GM23338 (cell line): Measurements from ENCODE around the gene COLEC12.

Source experiments
- CREB1 ChIP-seq: fragments of 250-450 bp; sonication (Bioruptor Pico); IDR thresholded peaks from 2 replicates; pipeline ENCODE4 v1.5.0; 2020; ENCODE audit warnings: low read depth, mild to moderate bottlenecking, moderate library complexity
- CTCF ChIP-seq, 2 experiments: fragments of 200-600 bp in 1 of 2; sonication (generic) in 1 of 2; conservative IDR thresholded peaks; 2 replicates each; pipeline versions ENCODE4 v1.5.1 to v1.6.1; 2016 to 2017; ENCODE audit warnings: antibody characterized with exemption in 2 of 2, low read depth in 2 of 2, mild to moderate bottlenecking in 2 of 2, moderate library complexity in 1 of 2
- ETS1 ChIP-seq: IDR thresholded peaks from 2 replicates; pipeline ENCODE4 v1.6.1; 2016; ENCODE audit warnings: antibody characterized with exemption
- EZH2 ChIP-seq: fragments of 200-600 bp; sonication (generic); IDR thresholded peaks from one replicate; pipeline ENCODE4 v1.8.0; 2017; ENCODE audit warnings: antibody characterized with exemption, mild to moderate bottlenecking, low read depth; ENCODE audit not compliant: unreplicated experiment
- EZH2phosphoT487 ChIP-seq: fragments of 200-600 bp; sonication (generic); IDR thresholded peaks from one replicate; pipeline ENCODE4 v1.8.1; 2018; ENCODE audit warnings: antibody characterized with exemption; ENCODE audit not compliant: unreplicated experiment
- JUNB ChIP-seq: IDR thresholded peaks from one replicate; pipeline ENCODE4 v1.6.1; 2016; ENCODE audit warnings: antibody characterized with exemption; ENCODE audit not compliant: unreplicated experiment
- NANOG ChIP-seq: IDR thresholded peaks from 2 replicates; pipeline ENCODE4 v1.6.1; 2016; ENCODE audit warnings: antibody characterized with exemption, borderline replicate concordance
- POLR2AphosphoS5 ChIP-seq: IDR thresholded peaks from 2 replicates; pipeline ENCODE4 v1.6.1; 2016; ENCODE audit warnings: antibody characterized with exemption, low read depth
- REST ChIP-seq: IDR thresholded peaks from one replicate; pipeline ENCODE4 v1.6.1; 2018; ENCODE audit warnings: antibody characterized with exemption; ENCODE audit not compliant: unreplicated experiment
- STAT1 ChIP-seq: IDR thresholded peaks from one replicate; pipeline ENCODE4 v1.6.1; 2016; ENCODE audit warnings: antibody characterized with exemption; ENCODE audit not compliant: unreplicated experiment
- ZNF114 ChIP-seq: fragments of 250-450 bp; sonication (Bioruptor Pico); IDR thresholded peaks from 2 replicates; pipeline ENCODE4 v1.5.0; 2020; ENCODE audit warnings: mild to moderate bottlenecking, moderate library complexity
- ZNF331 ChIP-seq: fragments of 250-450 bp; sonication (Bioruptor Pico); IDR thresholded peaks from 2 replicates; pipeline ENCODE4 v1.5.0; 2020; ENCODE audit warnings: low read depth, mild to moderate bottlenecking, moderate library complexity

- no peak for TF ChIP-seq EZH2
- no peak for TF ChIP-seq EZH2phosphoT487
- no peak for TF ChIP-seq CTCF (conservative IDR thresholded peaks at IDR 0.05; ENCODE audit: low read depth in 2 of 2)
- TF ChIP-seq CREB1 (CRISPR knock-in tag), result no peak
- TF ChIP-seq POLR2AphosphoS5, result no peak
- no peak for TF ChIP-seq REST
- no peak for TF ChIP-seq ZNF114 (CRISPR knock-in tag)
- no peak for TF ChIP-seq STAT1
- no peak for TF ChIP-seq JUNB
- TF ChIP-seq ETS1, result no peak
- no peak for TF ChIP-seq NANOG
- TF ChIP-seq ZNF331, result no peak
Measured at GRCh38 chr18:463403-463802, 37.1 kb downstream of the COLEC12 start.
